ENCODE data around the gene IFT88. TPM values are rescaled to one million over a fixed set of nuclear protein-coding genes. Genes with fewer than 3 reads are reported as not detected.

Gene IFT88
- polyA plus RNA-seq, 1 donor = 22.5 TPM

DNA sequence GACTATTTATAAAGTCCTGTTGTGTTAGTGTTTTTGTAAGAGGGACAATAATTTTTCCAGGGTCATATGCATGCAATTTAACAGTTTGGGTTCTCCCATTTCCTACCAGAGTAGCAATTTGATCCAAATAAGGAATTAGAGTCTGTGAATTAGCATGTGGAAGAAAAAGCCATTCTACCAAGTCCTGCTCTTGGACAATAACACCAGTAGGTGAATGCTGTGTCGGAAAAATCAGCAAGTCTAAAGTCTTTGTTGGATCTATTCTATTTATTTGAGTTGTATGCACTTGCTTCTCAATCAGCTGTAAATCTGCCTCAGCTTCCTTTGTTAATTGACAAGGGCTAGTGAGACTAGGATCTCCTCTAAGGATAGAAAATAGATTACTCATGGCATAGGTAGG, 115.1 kb downstream of the IFT88 start:
- H3K9me3 ChIP-seq (ENCODE audit: control insufficient read depth, low read depth, low read length) = no peaks in the 10 kb centered on the region
- no peaks in the 10 kb centered on the region for H3K27me3 ChIP-seq (ENCODE audit: control insufficient read depth, insufficient read depth, low read length)
- DNase-seq = no peak
- no peak overlapping the region for H3K27ac ChIP-seq (ENCODE audit: low read length)
- no peak overlapping the region for H3K4me3 ChIP-seq (ENCODE audit: low read length)
- no CpG with 5 or more reads among the region's 1 CpG for WGBS (ENCODE audit: insufficient coverage, low lambda C conversion rate)
- peaks cover 11% of the 10 kb centered on the region for H3K4me1 ChIP-seq (ENCODE audit: control insufficient read depth, insufficient read depth, low read length)
- H3K36me3 ChIP-seq (ENCODE audit: control insufficient read depth, insufficient read depth, low read length) = peaks cover 2% of the 10 kb centered on the region

DNA sequence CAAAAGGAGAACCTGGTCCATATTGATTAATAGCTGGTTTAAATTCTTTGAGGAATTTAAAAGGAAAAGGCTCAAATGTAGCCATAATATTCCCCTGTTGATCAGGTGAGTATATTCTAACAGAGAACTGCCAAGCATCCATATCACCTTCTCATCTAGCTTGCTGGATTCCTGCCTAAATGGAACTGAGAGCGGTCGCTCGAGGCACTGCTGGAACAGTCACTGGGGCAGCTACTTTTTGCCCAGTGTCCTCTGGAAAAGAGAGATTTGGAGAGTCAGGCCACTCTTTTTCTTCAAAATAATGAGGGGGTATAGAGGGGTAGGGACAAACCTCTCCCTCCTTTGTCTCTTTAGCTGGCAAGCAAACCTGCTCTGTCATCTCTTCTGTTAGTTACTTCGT, 117.1 kb downstream of the IFT88 start:
- no peaks in the 10 kb centered on the region for H3K27me3 ChIP-seq (ENCODE audit: control insufficient read depth, insufficient read depth, low read length)
- peak overlapping the region; percentile 61 for H3K27ac ChIP-seq (ENCODE audit: low read length)
- peaks cover 14% of the 10 kb centered on the region for H3K4me1 ChIP-seq (ENCODE audit: control insufficient read depth, insufficient read depth, low read length)
- WGBS (ENCODE audit: insufficient coverage, low lambda C conversion rate) = no CpG with 5 or more reads among the region's 4 CpGs
- DNase-seq = no peak
- H3K36me3 ChIP-seq (ENCODE audit: control insufficient read depth, insufficient read depth, low read length) = peaks cover 2% of the 10 kb centered on the region
- no peak overlapping the region for H3K4me3 ChIP-seq (ENCODE audit: low read length)
- no peaks in the 10 kb centered on the region for H3K9me3 ChIP-seq (ENCODE audit: control insufficient read depth, low read depth, low read length)

DNA sequence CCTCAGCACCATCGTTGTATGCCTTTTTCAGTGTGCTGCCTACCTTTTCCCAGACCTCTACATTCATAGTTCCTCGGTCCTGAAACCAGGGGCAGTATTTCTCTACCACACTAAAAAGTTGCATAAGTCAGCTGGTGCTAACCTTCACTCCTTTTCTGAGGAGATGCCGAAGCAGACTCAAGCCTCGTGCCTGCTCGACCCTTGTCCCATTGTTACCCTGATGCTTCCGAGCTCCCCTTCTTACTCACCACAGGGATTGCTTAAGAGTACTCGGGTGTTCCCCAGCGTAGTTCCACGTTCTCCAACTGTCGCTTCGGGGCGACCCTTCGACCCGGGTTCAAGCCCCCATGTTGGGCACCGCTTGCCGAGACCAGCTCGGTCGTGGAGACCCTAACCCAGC, 117.6 kb downstream of the IFT88 start:
- H3K4me1 ChIP-seq (ENCODE audit: control insufficient read depth, insufficient read depth, low read length) = peaks cover 14% of the 10 kb centered on the region
- peak overlapping the region; percentile 35 for H3K4me3 ChIP-seq (ENCODE audit: low read length)
- 40% methylated on average over 2 of the region's 18 CpGs for WGBS (ENCODE audit: insufficient coverage, low lambda C conversion rate)
- peak; percentile 88 to 90 for DNase-seq
- no peaks in the 10 kb centered on the region for H3K27me3 ChIP-seq (ENCODE audit: control insufficient read depth, insufficient read depth, low read length)
- H3K27ac ChIP-seq (ENCODE audit: low read length) = peak overlapping the region; percentile 86
- H3K36me3 ChIP-seq (ENCODE audit: control insufficient read depth, insufficient read depth, low read length) = peaks cover 2% of the 10 kb centered on the region
- H3K9me3 ChIP-seq (ENCODE audit: control insufficient read depth, low read depth, low read length) = no peaks in the 10 kb centered on the region

DNA sequence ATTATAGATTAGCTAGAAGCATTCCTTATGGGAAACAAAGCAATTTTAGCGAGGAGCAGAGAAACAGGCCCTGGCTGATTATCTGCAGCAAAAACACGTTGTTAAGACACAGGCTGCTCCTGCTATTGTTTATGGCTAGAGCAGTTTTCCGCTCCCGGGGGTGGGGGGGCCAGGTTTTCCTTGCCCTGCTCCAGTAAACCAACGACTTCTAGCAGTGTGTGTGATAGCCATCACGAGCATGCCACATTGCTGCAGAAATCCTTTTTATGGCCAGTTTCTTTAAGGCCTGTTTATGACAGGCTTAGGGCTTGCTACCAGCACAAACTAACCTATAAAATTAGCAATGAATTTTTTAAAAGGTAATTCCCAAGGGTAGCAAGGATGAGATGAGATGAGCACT, 118.1 kb downstream of the IFT88 start:
- H3K27ac ChIP-seq (ENCODE audit: low read length) = peak overlapping the region; percentile 86
- WGBS (ENCODE audit: insufficient coverage, low lambda C conversion rate) = 20% methylated on average over 1 of the region's 6 CpGs
- peaks cover 2% of the 10 kb centered on the region for H3K36me3 ChIP-seq (ENCODE audit: control insufficient read depth, insufficient read depth, low read length)
- H3K27me3 ChIP-seq (ENCODE audit: control insufficient read depth, insufficient read depth, low read length) = no peaks in the 10 kb centered on the region
- DNase-seq = peak; percentile 53 to 73
- H3K4me1 ChIP-seq (ENCODE audit: control insufficient read depth, insufficient read depth, low read length) = peaks cover 14% of the 10 kb centered on the region
- no peaks in the 10 kb centered on the region for H3K9me3 ChIP-seq (ENCODE audit: control insufficient read depth, low read depth, low read length)
- peak overlapping the region; percentile 35 for H3K4me3 ChIP-seq (ENCODE audit: low read length)

DNA sequence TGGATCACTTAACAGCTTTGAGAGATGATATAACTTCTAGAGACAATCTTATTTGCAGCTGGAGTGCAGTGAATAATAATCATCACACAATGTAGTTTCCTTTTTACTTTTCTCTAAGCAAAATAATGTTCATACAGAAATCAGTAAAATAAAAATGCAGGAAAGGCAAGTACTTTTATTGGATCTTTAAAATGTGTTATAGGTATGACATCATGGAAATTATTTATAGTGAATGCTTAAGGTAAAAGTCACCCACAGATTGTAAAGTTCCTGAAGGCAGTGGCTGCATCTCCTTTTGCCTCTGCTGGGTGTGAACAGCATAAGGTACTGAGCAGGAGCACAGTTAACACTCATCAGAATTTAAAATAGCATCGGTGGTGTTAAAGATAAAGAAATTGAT, 119.2 kb downstream of the IFT88 start:
- H3K4me1 ChIP-seq (ENCODE audit: control insufficient read depth, insufficient read depth, low read length) = peaks cover 11% of the 10 kb centered on the region
- no peaks in the 10 kb centered on the region for H3K27me3 ChIP-seq (ENCODE audit: control insufficient read depth, insufficient read depth, low read length)
- no peaks in the 10 kb centered on the region for H3K9me3 ChIP-seq (ENCODE audit: control insufficient read depth, low read depth, low read length)
- no peak for DNase-seq
- H3K27ac ChIP-seq (ENCODE audit: low read length) = no peak overlapping the region
- H3K4me3 ChIP-seq (ENCODE audit: low read length) = no peak overlapping the region
- WGBS (ENCODE audit: insufficient coverage, low lambda C conversion rate) = 100% methylated on average over 1 of the region's 1 CpG
- H3K36me3 ChIP-seq (ENCODE audit: control insufficient read depth, insufficient read depth, low read length) = peaks cover 3% of the 10 kb centered on the region

DNA sequence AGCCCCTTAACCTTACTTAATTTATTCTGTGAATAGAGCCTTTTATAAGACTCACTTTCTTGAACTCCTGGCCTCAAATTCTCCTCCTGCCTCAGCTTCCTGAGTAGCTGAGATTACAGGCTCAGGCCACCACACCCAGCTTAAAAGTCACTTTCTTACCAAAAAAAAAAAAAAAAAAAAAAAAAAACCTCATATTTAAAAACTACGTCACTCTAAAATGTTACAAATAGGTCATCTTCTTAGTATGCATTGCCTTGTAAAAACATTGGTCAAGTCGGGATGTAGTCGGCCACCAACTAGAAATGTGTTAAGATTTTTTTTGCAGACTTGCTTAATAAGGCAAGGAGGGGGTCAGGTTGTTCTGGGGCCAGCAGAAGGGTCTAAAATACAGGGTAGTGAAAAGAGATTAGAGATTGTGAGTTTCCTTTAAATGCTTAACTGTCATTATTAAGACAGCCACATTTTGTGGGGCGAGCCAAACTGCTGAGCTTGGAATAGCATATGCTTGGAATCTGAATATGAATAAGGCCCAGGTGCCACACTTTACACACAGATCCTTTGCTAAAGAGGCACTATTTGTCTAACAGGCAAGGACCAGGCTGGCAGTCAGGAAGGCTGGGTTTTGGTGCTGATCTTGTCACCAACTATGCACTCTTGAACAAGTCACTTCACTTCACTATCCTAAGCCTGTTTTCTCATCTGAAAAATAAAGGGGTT, 120.1 kb downstream of the IFT88 start:
- Histone ChIP-seq H3K4me3 (ENCODE audit: low read length) (no peak overlapping the region), H3K9me3 (ENCODE audit: control insufficient read depth, low read depth, low read length) (no peaks in the 10 kb centered on the region), H3K27ac (ENCODE audit: low read length) (peak overlapping the region; percentile 27), H3K27me3 (ENCODE audit: control insufficient read depth, insufficient read depth, low read length) (no peaks in the 10 kb centered on the region), H3K4me1 (ENCODE audit: control insufficient read depth, insufficient read depth, low read length) (peaks cover 11% of the 10 kb centered on the region), H3K36me3 (ENCODE audit: control insufficient read depth, insufficient read depth, low read length) (peaks cover 2% of the 10 kb centered on the region)
- WGBS (ENCODE audit: insufficient coverage, low lambda C conversion rate) = no CpG with 5 or more reads among the region's 4 CpGs
- DNase-seq = peak in 1 of 2 donors; percentile 34

DNA sequence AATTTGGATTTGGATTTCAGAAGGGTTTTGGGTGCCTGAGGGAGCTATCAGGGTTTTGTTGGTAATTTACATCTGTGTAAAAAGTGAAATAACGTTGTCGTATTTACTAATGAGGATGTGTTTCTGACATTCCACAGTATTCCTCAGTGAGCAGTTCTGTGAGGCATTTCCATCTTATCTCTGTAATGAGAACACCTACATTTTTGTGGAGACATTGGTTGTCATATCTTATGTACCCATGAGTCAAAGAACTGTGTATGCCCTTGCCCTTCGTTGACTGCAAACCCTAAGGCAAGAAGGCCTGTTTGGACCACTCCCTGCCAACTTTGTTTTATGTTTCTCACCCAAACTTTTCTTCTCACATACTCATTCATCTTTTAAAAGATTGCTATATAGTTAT, 122.3 kb downstream of the IFT88 start:
- H3K4me1 ChIP-seq (ENCODE audit: control insufficient read depth, insufficient read depth, low read length) = peaks cover 8% of the 10 kb centered on the region
- 100% methylated on average over 1 of the region's 3 CpGs for WGBS (ENCODE audit: insufficient coverage, low lambda C conversion rate)
- DNase-seq = no peak

DNA sequence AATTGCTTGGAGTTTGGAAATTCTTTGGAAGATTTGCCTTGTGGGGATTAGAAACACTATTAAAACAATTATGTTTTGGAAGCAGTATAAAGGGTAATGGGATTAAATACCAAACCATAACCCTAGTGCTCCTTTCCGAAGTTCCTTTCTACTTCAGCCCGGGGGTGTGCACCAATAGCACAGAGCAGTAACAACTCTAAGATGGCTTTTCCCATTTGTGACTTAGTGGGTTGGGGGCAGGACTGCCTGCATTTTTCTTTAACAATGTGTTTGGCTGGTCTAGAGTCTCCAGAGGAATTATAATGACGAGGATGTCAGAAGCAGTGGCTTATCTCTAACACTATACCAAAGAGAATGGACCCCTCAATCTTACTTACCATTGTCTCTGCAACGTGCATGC, 124.7 kb downstream of the IFT88 start:
- H3K27ac ChIP-seq (ENCODE audit: low read length) = no peak overlapping the region
- DNase-seq = no peak
- 83% methylated on average over 1 of the region's 4 CpGs for WGBS (ENCODE audit: insufficient coverage, low lambda C conversion rate)
- H3K36me3 ChIP-seq (ENCODE audit: control insufficient read depth, insufficient read depth, low read length) = peaks cover 2% of the 10 kb centered on the region
- no peak overlapping the region for H3K4me3 ChIP-seq (ENCODE audit: low read length)
- H3K27me3 ChIP-seq (ENCODE audit: control insufficient read depth, insufficient read depth, low read length) = no peaks in the 10 kb centered on the region
- H3K4me1 ChIP-seq (ENCODE audit: control insufficient read depth, insufficient read depth, low read length) = peaks cover 2% of the 10 kb centered on the region
- no peaks in the 10 kb centered on the region for H3K9me3 ChIP-seq (ENCODE audit: control insufficient read depth, low read depth, low read length)

More for the DNA sequence above, 122.3 kb downstream of the IFT88 start:
- H3K36me3 ChIP-seq (ENCODE audit: control insufficient read depth, insufficient read depth, low read length) = peaks cover 2% of the 10 kb centered on the region
- no peak overlapping the region for H3K4me3 ChIP-seq (ENCODE audit: low read length)
- H3K27ac ChIP-seq (ENCODE audit: low read length) = no peak overlapping the region
- H3K9me3 ChIP-seq (ENCODE audit: control insufficient read depth, low read depth, low read length) = no peaks in the 10 kb centered on the region
- no peaks in the 10 kb centered on the region for H3K27me3 ChIP-seq (ENCODE audit: control insufficient read depth, insufficient read depth, low read length)

DNA sequence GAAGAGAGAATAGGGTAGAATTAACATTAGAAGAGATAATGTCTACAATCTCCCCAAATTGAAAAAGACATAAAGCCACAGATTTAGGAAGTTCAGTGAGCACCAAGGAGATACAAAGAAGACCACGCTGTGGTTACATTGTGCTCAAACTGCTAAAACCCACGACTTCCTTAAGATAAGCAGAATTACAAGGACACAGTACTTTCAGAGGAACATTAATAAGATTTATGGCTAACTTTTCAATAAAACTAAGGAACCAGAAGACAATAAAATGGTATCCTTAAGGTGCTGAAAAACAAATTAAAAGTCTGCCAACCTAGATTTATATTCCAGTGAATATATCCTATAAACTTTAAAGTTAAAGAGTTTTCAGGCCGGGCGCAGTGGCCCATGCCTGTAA, 129.1 kb downstream of the IFT88 start:
- DNase-seq = no peak
- Histone ChIP-seq H3K36me3 (ENCODE audit: control insufficient read depth, insufficient read depth, low read length) (no peaks in the 10 kb centered on the region), H3K4me1 (ENCODE audit: control insufficient read depth, insufficient read depth, low read length) (no peaks in the 10 kb centered on the region), H3K4me3 (ENCODE audit: low read length) (no peak overlapping the region), H3K9me3 (ENCODE audit: control insufficient read depth, low read depth, low read length) (no peaks in the 10 kb centered on the region), H3K27ac (ENCODE audit: low read length) (no peak overlapping the region), H3K27me3 (ENCODE audit: control insufficient read depth, insufficient read depth, low read length) (no peaks in the 10 kb centered on the region)
- WGBS (ENCODE audit: insufficient coverage, low lambda C conversion rate) = no CpG with 5 or more reads among the region's 4 CpGs

DNA sequence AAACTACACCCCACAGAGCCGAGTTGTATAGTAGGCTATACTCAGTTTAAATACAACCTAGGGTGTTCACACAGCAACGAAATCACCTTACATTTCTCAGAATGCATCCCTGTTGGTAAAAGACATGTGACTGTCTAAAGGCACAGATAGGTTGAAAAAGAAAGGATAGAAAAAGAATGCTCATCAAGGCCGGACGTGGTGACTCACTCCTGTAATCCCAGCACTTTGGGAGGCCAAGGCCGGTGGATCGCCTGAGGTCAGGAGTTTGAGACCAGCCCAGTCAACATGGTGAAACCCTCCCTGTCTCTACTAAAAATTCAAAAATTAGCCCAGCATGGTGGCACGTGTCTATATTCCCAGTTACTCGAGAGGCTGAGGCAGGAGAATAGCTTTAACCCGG, 132.8 kb downstream of the IFT88 start:
- WGBS (ENCODE audit: insufficient coverage, low lambda C conversion rate) = no CpG with 5 or more reads among the region's 9 CpGs
- no peaks in the 10 kb centered on the region for H3K36me3 ChIP-seq (ENCODE audit: control insufficient read depth, insufficient read depth, low read length)
- peaks cover 8% of the 10 kb centered on the region for H3K4me1 ChIP-seq (ENCODE audit: control insufficient read depth, insufficient read depth, low read length)
- no peak overlapping the region for H3K27ac ChIP-seq (ENCODE audit: low read length)
- H3K9me3 ChIP-seq (ENCODE audit: control insufficient read depth, low read depth, low read length) = no peaks in the 10 kb centered on the region
- peaks cover 2% of the 10 kb centered on the region for H3K27me3 ChIP-seq (ENCODE audit: control insufficient read depth, insufficient read depth, low read length)
- no peak for DNase-seq
- no peak overlapping the region for H3K4me3 ChIP-seq (ENCODE audit: low read length)

DNA sequence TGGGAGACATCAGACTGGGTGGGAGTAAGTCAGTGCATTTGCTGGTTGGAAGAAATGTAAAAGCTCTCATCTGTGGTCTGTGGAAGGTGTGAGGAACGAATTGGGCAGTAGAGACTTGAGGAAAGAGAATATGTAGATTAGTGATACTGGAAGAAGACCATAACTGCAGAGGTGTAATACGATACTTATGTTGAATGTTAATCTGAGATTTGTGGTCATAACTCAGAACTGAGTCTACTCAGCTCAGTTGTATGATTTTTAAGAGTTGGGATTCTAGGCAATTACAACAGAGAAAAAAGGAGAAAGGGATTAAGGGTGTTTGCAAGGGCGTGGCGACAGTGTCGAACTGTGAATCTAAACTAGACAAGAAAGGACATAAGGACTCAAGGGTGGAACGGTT, 133.3 kb downstream of the IFT88 start:
- Histone ChIP-seq H3K27ac (ENCODE audit: low read length) (no peak overlapping the region), H3K36me3 (ENCODE audit: control insufficient read depth, insufficient read depth, low read length) (no peaks in the 10 kb centered on the region), H3K4me3 (ENCODE audit: low read length) (no peak overlapping the region), H3K27me3 (ENCODE audit: control insufficient read depth, insufficient read depth, low read length) (peaks cover 2% of the 10 kb centered on the region), H3K4me1 (ENCODE audit: control insufficient read depth, insufficient read depth, low read length) (peaks cover 8% of the 10 kb centered on the region), H3K9me3 (ENCODE audit: control insufficient read depth, low read depth, low read length) (no peaks in the 10 kb centered on the region)
- no peak for DNase-seq
- 78% methylated on average over 5 of the region's 6 CpGs for WGBS (ENCODE audit: insufficient coverage, low lambda C conversion rate)
